VCaP (cell line): Measurements from ENCODE around the gene CCT7.
A peak's percentile ranks its signal among the peaks of the same experiment; 100 is the strongest.

Source experiments
- H3K27ac ChIP-seq: fragments of 450-650 bp; 2 replicates; pipeline ENCODE4 v1.5.1; 2017
- TF ChIP-seq, protein P1 (sequence below): fragments of 450-650 bp; conservative IDR thresholded peaks from 2 replicates; pipeline ENCODE4 v1.5.1; 2017; ENCODE audit warnings: mild to moderate bottlenecking, moderate library complexity

CCT7 gene

GRCh38 chr2:73228631-73229030 is 5.5 kb upstream of the CCT7 start:
- no peak overlapping the region for H3K27ac ChIP-seq
- TF ChIP-seq, protein P1, sequence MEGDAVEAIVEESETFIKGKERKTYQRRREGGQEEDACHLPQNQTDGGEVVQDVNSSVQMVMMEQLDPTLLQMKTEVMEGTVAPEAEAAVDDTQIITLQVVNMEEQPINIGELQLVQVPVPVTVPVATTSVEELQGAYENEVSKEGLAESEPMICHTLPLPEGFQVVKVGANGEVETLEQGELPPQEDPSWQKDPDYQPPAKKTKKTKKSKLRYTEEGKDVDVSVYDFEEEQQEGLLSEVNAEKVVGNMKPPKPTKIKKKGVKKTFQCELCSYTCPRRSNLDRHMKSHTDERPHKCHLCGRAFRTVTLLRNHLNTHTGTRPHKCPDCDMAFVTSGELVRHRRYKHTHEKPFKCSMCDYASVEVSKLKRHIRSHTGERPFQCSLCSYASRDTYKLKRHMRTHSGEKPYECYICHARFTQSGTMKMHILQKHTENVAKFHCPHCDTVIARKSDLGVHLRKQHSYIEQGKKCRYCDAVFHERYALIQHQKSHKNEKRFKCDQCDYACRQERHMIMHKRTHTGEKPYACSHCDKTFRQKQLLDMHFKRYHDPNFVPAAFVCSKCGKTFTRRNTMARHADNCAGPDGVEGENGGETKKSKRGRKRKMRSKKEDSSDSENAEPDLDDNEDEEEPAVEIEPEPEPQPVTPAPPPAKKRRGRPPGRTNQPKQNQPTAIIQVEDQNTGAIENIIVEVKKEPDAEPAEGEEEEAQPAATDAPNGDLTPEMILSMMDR: no peak

GRCh38 chr2:73232403-73233153 is 1.5 kb upstream of the CCT7 start:
- TF ChIP-seq, protein P1: peak; percentile 23; the same call in 1 of the 2 replicates
- peak overlapping the region; percentile 87 for H3K27ac ChIP-seq

- TF ChIP-seq, protein P1: no peak
- peak within 1 kb of the TSS; percentile 87 for H3K27ac ChIP-seq
These were observed 765 bp upstream of the CCT7 start, which contains the start of gene PRADC1 for GRCh38 chr2:73233154-73233931. PRADC1 (minus strand) TSS chr2:73233239; CDS start chr2:73233160, 79 bp downstream.

GRCh38 chr2:73235315-73236028 is 1.4 kb downstream of the CCT7 start:
- H3K27ac ChIP-seq: peak overlapping the region; percentile 87; the same call in 1 of the 2 replicates
- TF ChIP-seq, protein P1: no peak

- TF ChIP-seq, protein P1: no peak
- H3K27ac ChIP-seq: no peak overlapping the region
These were observed 3.1 kb downstream of the CCT7 start for GRCh38 chr2:73237168-73237567.

- H3K27ac ChIP-seq: no peak overlapping the region
- TF ChIP-seq, protein P1: no peak
These were observed 4.0 kb downstream of the CCT7 start for GRCh38 chr2:73238149-73238548.

- TF ChIP-seq, protein P1: no peak
- H3K27ac ChIP-seq: no peak overlapping the region
These were observed 4.9 kb downstream of the CCT7 start for GRCh38 chr2:73238976-73239375.
